Measurements from ENCODE around the gene PYCR2. TPM values are rescaled to one million over a fixed set of nuclear protein-coding genes. Genes with fewer than 3 reads are reported as not detected.
A peak's percentile ranks its signal among the peaks of the same experiment; 100 is the strongest.
"Not testable (repeated sequence)": the region's sequence is repeated elsewhere in the genome, so short reads cannot be mapped to it uniquely, and the experiment has no call there.

Gene PYCR2
- polyA plus RNA-seq, 3 donors = 21.4 to 72.5 (median 26.6) TPM

DNA sequence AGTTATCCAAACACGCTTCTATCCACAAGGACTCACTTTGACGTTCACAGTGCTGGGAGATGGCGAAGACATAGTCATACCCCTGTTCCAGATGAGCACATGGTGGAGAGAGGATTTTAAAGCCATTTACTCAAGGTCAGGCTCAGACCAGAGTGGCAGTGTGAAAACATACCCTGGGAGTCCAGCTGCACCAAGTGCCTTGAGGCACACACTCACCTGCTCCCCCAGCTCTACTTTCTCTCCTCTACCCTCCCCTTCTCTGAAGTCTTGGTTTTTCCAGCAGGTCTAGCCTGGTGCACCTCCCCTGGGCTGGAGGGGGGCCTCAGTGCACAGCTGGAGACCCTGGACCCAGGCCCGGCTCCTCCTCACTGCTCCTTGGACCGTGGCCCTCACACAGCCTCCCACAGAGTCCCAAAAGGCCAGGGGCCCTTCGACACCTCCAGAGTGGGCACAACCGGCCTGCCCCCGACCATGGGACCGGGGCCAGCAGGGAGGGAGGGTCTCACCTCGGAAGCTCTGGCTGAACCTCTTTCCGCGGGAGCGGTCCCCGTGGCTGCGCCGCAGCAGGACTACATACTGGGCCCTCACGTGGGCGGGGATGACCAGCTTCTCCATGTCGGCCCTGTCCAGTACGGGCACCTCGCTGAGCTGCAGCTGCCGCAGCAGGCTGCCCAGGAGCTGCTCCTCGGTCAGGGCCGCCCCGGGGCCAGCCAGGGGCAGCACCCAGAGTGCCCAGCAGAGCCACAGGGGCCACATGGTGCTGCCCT, 16.5 kb upstream of the PYCR2 start:
- Histone ChIP-seq H3K4me2 (replicated peaks; ENCODE audit: extremely low read depth, low read length, poor library complexity, severe bottlenecking) (no peak overlapping the region), H3K9ac (ENCODE audit: insufficient read depth, low read length, poor library complexity, severe bottlenecking) (no peak overlapping the region), H3K27me3 (ENCODE audit: control insufficient read depth in 2 of 2, insufficient read depth in 2 of 2, low read length in 2 of 2) (no peaks in the 10 kb centered on the region), H3K4me3 (replicated peaks in 1 of 3; ENCODE audit: low read depth in 2 of 3, low read length in 3 of 3) (no peak overlapping the region), H3K36me3 (replicated peaks in 1 of 2; ENCODE audit: control insufficient read depth in 1 of 2, insufficient read depth in 2 of 2, low read length in 2 of 2) (no peaks in the 10 kb centered on the region), H3K9me3 (replicated peaks in 1 of 2; ENCODE audit: control insufficient read depth in 1 of 2, insufficient read depth in 1 of 2, low read length in 2 of 2) (no peaks in the 10 kb centered on the region), H4K20me1 (ENCODE audit: insufficient read depth, low read length) (no peaks in the 10 kb centered on the region), H3K79me2 (ENCODE audit: insufficient read depth, low read length) (no peaks in the 10 kb centered on the region), H3K27ac (ENCODE audit: low read depth in 1 of 2, low read length in 2 of 2) (no peak overlapping the region), H3K4me1 (ENCODE audit: control insufficient read depth in 1 of 2, insufficient read depth in 2 of 2, low read length in 2 of 2) (no peaks in the 10 kb centered on the region), H2AFZ (ENCODE audit: insufficient read depth, low read depth, low read length, poor library complexity, severe bottlenecking) (no peak overlapping the region)
- Mint-ChIP-seq H3K27me3 (ENCODE audit: low read depth in 3 of 3) (peaks cover 2 to 7% (median 5%) of the 10 kb centered on the region in 3 donors), H3K36me3 (no peaks in the 10 kb centered on the region), H3K9me3 (no peaks in the 10 kb centered on the region), H3K4me1 (peaks cover 8% of the 10 kb centered on the region), H3K4me3 (no peak overlapping the region), H3K27ac (no peak overlapping the region)
- no peak for DNase-seq
- TF ChIP-seq CTCF (IDR thresholded peaks at IDR 0.05) = no peak
- 97% methylated on average over 22 of the region's 25 CpGs for WGBS (ENCODE audit: insufficient coverage)
- intact Hi-C loops (cut with micrococcal nuclease) = no loop called here

GRCh38 chr1:225939939-225940310, 15.9 kb upstream of the PYCR2 start:
- H3K4me1 ChIP-seq (ENCODE audit: control insufficient read depth in 1 of 2, insufficient read depth in 2 of 2, low read length in 2 of 2) = not testable (repeated sequence)

DNA sequence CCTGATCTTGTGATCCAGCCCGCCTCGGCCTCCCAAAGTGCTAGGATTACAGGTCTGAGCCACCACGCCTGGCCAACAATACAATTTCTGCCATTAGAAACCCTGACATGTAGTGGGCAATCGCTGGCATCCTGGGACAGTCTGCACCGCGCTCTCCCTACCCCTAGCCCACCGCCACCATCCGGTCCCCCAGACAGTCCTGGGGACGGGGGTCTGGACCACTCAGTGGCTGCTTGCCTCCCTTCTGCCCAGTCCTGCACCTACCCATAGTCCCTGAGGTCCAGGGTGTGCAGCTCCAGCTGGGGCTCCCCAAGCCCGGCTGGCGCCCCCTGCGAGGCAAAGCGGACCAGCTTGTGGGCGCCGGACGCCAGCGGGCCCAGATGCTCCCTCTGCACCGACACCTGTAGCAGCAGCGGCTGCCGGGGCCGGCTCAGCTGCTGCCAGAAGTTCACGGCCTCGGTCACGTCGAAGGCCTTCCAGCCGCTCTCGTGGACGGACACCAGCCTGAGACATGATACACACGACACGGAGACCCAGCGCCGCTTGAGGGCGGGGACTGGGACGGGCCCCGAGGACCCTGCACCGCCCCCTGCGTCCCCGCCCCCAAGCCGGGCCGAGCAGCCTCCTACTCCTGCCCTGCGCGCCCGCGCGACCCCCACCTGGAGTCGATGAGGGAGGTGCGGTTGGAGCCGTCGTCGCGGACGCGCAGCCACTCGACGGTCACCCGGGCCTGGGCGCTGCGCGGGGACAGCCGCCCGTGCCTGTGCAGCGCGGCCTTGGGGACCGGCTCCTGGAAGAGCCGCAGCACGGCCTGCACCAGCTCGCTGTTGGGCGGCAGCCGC, 15.3 kb upstream of the PYCR2 start:
- not testable (repeated sequence) for H3K27ac Mint-ChIP-seq

More at GRCh38 chr1:225939939-225940310, 15.9 kb upstream of the PYCR2 start:
- H3K27me3 Mint-ChIP-seq (ENCODE audit: low read depth in 3 of 3); H3K36me3 Mint-ChIP-seq; H3K9ac ChIP-seq (ENCODE audit: insufficient read depth, low read length, poor library complexity, severe bottlenecking); H3K36me3 ChIP-seq (replicated peaks in 1 of 2; ENCODE audit: control insufficient read depth in 1 of 2, insufficient read depth in 2 of 2, low read length in 2 of 2); H3K9me3 ChIP-seq (replicated peaks in 1 of 2; ENCODE audit: control insufficient read depth in 1 of 2, insufficient read depth in 1 of 2, low read length in 2 of 2); DNase-seq; H3K79me2 ChIP-seq (ENCODE audit: insufficient read depth, low read length); H2AFZ ChIP-seq (ENCODE audit: insufficient read depth, low read depth, low read length, poor library complexity, severe bottlenecking); H3K27me3 ChIP-seq (ENCODE audit: control insufficient read depth in 2 of 2, insufficient read depth in 2 of 2, low read length in 2 of 2); intact Hi-C loops (cut with micrococcal nuclease); H3K4me3 ChIP-seq (replicated peaks in 1 of 3; ENCODE audit: low read depth in 2 of 3, low read length in 3 of 3); H3K9me3 Mint-ChIP-seq; H3K4me2 ChIP-seq (replicated peaks; ENCODE audit: extremely low read depth, low read length, poor library complexity, severe bottlenecking); H3K4me3 Mint-ChIP-seq; H4K20me1 ChIP-seq (ENCODE audit: insufficient read depth, low read length); H3K27ac ChIP-seq (ENCODE audit: low read depth in 1 of 2, low read length in 2 of 2); H3K4me1 Mint-ChIP-seq; H3K27ac Mint-ChIP-seq: not testable (repeated sequence)
- WGBS (ENCODE audit: insufficient coverage) = 99% methylated on average over 8 of the region's 8 CpGs

More for the DNA sequence above, 15.3 kb upstream of the PYCR2 start:
- H3K9me3 ChIP-seq (replicated peaks in 1 of 2; ENCODE audit: control insufficient read depth in 1 of 2, insufficient read depth in 1 of 2, low read length in 2 of 2); intact Hi-C loops (cut with micrococcal nuclease); H3K4me2 ChIP-seq (replicated peaks; ENCODE audit: extremely low read depth, low read length, poor library complexity, severe bottlenecking); H3K4me1 ChIP-seq (ENCODE audit: control insufficient read depth in 1 of 2, insufficient read depth in 2 of 2, low read length in 2 of 2); H4K20me1 ChIP-seq (ENCODE audit: insufficient read depth, low read length); H3K27me3 ChIP-seq (ENCODE audit: control insufficient read depth in 2 of 2, insufficient read depth in 2 of 2, low read length in 2 of 2); H3K36me3 Mint-ChIP-seq; H3K27ac ChIP-seq (ENCODE audit: low read depth in 1 of 2, low read length in 2 of 2); H3K79me2 ChIP-seq (ENCODE audit: insufficient read depth, low read length); DNase-seq; H3K9ac ChIP-seq (ENCODE audit: insufficient read depth, low read length, poor library complexity, severe bottlenecking); H3K27me3 Mint-ChIP-seq (ENCODE audit: low read depth in 3 of 3); H3K4me3 ChIP-seq (replicated peaks in 1 of 3; ENCODE audit: low read depth in 2 of 3, low read length in 3 of 3); H3K36me3 ChIP-seq (replicated peaks in 1 of 2; ENCODE audit: control insufficient read depth in 1 of 2, insufficient read depth in 2 of 2, low read length in 2 of 2); H3K9me3 Mint-ChIP-seq; H2AFZ ChIP-seq (ENCODE audit: insufficient read depth, low read depth, low read length, poor library complexity, severe bottlenecking); H3K4me1 Mint-ChIP-seq: not testable (repeated sequence)
- H3K4me3 Mint-ChIP-seq = peak overlapping the region in 1 of 2 donors; percentile 4
- 56% methylated on average over 24 of the region's 69 CpGs for WGBS (ENCODE audit: insufficient coverage)
